Activated T-cell treated with anti-CD3 and anti-CD28 coated beads for 4 hours (primary cell): ENCODE data around the gene KCND1.
"Not testable (repeated sequence)": the region's sequence is repeated elsewhere in the genome, so short reads cannot be mapped to it uniquely, and the experiment has no call there.

Experiments
- DNase-seq: peaks from one replicate; pipeline ENCODE4 v3.0.0-alpha.2; 2020

Gene KCND1

GRCh38 chrX:48971249-48972219, at the start of gene KCND1:
Gene KCND1 (minus strand): TSS chrX:48971844. CDS start chrX:48970271, 1,573 bp downstream.
- DNase-seq, result peak; percentile 2

DNA sequence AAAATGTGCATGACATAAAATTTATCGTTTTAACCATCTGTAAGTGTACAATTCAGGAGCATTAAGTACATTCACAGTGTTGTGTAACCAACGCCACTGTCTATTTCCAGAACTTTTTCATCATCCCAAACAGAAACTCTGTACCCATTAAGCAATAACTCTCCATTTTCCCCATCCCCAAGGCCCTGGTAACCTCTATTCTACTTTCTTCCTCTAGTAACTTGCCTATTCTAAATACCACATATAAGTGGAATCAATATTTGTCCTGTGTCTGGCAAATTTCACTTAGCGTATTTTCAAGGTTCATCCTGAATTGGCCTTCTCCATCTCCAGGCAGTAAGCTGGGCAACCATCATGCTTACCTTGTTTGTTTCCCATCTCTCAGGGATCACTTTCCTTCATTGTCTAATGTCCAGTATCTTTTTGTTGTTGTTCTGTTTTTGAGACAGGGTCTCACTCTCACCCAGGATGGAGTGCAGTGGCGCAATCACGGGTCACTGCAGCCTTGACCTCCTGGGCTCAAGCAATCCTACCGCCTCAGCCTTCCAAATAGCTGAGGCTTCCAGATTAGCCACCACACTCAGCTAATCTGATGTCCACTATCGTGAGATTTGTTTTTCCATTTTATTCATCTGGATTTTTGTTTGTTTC, 48.1 kb upstream of the KCND1 start:
- DNase-seq, result no peak

- DNase-seq, result no peak
Observed at GRCh38 chrX:49019050-49019449, 47.4 kb upstream of the KCND1 start.

- DNase-seq, result no peak
Observed at GRCh38 chrX:49003696-49004095, 32.1 kb upstream of the KCND1 start.

- DNase-seq, result peak; percentile 60
Observed at GRCh38 chrX:49002091-49002935, 30.7 kb upstream of the KCND1 start, which contains the start of gene GRIPAP1. Gene GRIPAP1 (minus strand): TSS chrX:49002264. CDS start chrX:49002229, 35 bp downstream.

DNA sequence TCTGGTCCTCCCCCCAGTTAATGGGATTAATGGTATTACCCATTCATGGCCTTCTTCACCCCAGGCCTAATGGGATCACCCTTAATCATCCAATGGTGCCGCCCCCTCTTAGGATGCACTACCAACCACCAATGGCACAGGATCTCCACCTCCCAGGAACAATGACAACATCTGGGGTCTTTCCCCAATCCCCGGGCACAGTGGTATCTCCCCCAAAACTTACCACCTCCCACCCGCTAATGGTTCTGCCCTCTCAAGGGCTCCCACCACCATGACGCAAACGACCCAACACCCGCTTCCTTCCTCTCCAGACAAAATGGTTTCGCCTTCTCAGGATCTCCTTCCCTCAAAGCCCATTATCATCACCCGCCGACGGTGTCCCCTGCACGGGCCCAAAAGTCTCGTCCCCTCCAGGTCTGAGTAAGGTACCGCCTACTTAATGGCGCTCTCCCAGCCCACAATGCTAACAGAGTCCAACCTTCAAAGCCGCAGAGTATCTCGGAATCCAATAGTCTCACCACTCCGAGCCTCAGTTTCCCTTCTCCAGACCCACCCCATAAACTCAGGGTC, 30.0 kb upstream of the KCND1 start:
- peak; percentile 26 for DNase-seq

DNA sequence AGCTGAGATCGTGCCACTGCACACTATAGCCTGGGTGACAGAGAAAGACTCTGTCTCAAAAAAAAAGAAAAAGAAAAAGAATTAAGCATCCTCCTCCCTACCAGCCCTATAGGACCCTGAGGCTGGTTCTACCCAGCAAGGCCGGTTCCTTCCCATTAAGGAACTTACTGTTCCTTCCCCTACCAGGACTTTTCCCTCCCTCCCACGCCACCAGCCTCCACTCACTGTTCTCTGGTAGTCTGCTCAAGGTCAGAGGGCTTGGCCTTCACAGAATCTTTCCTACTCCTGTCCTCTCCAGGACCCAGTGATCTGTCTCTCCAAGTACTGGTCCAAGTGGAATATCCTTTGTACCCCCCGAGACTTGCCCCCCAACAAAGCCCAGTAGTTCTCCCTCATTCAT, 29.0 kb upstream of the KCND1 start:
- DNase-seq, result no peak

GRCh38 chrX:48999030-48999429, 27.4 kb upstream of the KCND1 start:
- DNase-seq, result peak; percentile 5

DNA sequence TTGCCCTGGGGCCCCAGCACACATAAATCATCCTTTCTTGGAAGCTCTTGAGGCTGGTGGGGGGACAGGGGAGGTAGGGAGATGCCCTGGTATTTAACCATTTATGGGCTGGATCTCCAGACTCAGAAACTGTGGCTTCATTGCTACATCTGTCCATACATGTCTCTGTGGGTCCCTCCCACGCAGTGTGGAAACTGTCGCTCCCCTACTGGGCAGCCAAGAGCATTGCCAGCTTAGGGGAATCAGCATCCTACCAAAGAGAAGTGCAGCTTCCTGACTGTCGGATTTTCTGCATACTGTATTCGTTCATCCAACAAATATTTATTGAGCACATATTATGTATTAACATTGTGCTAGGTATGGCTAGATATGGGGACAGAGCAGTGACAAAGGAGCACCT, 26.7 kb upstream of the KCND1 start:
- no peak for DNase-seq

DNA sequence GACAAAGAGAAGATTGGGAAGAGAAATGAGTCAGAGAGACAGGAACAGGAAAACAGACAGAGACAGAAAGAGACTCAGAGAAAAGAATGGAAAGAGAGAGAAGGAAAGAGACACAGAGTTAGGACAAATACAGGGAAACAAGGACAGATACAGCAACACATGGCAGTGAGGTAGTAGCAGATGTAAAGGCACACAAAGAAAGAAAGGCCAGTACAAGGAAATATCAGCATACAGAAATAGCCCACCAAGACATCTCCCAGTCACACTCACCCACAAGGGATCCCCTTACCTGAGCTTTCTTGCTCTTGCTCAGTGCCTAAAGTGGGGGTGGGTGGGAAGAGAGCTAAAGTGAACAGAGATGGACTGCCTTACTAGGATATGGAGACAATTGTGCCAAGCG, 26.2 kb upstream of the KCND1 start:
- DNase-seq, result no peak

DNA sequence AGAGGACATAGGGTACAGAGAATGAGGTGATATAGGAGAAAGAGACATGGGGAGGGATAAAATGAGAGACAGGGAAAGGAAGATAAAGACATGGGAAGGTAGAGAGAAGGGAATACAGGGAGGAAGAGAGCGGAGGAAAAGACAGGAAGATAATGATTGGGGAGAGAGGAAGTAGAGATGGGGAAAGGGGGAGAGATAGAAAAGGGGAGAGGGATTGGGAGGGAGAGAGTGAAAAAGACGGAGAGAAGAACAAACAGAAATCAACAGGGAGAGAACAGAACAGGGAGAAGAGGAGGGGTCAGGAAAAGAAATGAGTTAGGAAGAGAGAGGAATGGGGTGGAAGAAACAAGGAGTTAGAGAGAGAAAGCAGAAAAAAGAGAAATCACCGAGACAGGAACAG, 25.8 kb upstream of the KCND1 start:
- DNase-seq, result no peak

DNA sequence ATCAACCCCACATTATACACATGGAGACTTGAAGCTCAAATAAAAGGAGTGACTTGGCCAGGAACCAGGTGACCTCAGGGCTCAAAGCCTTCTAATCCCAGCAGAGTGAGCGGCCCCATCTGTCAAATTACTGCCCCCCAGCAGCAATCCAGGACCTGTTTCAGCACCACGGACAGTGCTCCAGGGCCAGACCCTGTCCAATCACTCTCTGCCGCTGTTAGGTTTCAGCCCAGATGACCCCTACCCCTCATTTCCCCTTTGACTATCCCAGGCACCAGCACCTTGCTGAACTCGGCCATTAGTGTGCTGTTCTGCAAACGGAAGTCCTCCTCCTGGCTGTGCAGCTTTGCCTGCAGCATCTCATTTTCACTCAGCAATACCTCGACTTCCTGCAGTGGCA, 25.3 kb upstream of the KCND1 start:
- DNase-seq, result no peak

DNA sequence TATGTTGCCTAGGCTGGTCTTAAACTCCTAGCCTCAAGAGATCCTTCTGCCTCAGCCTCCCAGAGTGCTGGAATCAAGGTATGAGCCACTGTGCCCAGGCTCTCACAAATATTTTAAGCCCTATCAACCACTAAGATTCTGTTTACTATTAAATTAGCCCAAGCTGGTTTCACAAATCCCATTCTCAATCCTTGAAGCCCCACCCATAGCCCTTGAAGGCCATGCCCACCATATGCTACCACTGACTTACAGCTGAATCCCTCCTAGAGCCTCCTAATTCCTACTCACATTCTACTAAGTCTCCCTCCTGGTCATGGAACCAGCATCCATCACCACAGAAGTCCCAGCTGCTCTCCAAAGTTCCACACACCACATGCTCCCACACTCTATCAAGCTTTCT, 20.7 kb upstream of the KCND1 start:
- DNase-seq, result no peak

GRCh38 chrX:48989483-48989882, 17.8 kb upstream of the KCND1 start:
- no peak for DNase-seq

DNA sequence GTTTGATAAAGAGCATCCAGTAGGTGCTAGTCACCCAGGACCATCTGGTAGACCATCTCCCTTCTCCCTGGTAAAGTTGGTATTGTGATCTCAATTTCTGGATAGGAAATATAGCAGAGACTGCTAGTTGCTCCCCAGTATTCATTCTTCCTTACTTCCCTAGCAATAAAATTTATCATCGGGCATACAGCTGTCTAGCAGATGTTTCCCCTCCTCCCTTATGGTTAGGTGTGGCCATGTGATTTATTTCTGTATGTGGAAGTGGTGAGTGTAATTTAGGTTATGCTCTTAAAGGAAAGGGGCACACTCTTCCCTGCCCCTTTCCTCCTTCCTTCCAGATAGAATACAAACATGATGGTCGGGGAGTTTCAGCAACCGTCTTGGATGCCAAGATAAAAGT, 12.3 kb upstream of the KCND1 start:
- DNase-seq, result no peak

DNA sequence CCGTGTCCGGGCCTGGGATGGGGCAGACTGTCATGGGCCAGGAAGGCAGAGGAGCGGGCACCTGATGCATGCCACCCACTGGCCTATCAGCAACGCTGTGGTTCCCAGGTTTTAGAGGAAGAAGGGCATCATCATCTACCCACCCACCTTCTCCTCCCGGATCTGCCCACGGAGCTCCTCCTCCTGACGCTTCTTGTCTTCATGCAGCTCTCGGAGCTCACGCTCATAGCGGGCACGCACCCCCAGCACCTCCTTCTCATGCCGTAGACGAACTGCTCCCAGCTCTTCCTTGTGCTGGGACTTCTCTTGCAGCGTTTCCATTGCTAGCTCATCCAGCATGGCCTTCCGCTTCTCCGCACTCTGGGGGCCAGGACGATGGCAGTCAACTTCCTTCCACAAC, 11.4 kb upstream of the KCND1 start:
- no peak for DNase-seq

DNA sequence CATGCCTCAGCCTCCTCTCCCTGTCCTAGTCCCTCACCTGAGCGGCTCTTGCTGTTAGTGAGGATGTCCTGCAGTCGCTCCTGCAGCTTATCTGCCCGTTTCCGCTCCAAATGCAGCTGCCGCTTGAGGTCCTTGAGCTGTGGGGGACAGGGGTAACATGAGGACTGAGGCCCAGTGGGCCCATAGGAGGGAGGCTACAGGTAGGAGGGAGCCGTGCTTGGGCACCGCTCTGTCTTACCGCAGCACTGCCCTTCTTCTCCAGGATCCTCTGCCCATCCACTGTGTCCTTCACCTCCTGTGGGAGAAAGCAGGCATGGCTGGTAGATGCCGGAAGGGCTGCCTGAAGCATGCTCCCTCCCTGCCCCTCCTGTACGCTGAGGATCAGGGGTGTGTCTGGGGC, 9.5 kb upstream of the KCND1 start:
- DNase-seq, result no peak

GRCh38 chrX:48980341-48980740, 8.7 kb upstream of the KCND1 start:
- DNase-seq, result not testable (repeated sequence)

- no peak for DNase-seq
Observed at GRCh38 chrX:48978226-48978625, 6.6 kb upstream of the KCND1 start.

DNA sequence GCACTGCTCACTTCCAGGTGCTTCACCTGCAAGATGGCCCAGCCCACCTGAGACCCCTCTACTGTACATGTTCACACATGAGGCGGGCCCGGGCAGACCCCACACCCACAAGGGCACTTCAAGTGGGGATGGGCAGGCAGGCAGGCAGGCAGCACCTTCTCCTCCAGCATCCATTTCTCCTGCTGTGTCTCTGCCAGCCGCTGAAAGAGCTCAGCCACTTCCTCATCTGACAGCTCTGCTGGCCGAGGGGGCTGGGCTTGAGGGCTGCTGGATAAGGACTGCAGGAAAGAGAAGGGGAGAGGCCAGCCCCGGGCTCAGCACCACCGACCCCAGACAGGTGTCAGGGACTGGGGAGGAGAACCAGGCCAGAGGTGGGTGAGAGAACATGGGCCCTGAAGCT, 4.4 kb upstream of the KCND1 start:
- no peak for DNase-seq

DNA sequence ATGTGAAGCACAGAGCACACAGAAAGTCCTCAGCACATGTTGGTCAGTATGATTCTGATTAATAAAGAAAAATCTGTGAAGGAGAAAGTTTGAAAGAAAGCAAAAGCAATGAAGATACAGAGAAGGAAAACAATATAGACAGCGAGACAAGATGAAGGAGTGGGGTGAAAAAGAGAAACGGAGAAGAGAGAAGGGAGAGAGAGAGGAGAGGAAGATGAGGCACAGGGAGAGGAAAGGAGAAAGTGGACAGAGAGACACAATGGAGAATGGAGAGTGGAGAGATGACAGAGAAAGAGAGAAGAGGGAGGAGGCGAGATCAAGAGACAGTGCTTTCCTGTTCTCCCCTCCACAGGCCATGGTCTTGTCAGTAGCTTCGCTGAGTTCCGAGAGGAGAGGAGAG, 3.9 kb upstream of the KCND1 start:
- no peak for DNase-seq

DNA sequence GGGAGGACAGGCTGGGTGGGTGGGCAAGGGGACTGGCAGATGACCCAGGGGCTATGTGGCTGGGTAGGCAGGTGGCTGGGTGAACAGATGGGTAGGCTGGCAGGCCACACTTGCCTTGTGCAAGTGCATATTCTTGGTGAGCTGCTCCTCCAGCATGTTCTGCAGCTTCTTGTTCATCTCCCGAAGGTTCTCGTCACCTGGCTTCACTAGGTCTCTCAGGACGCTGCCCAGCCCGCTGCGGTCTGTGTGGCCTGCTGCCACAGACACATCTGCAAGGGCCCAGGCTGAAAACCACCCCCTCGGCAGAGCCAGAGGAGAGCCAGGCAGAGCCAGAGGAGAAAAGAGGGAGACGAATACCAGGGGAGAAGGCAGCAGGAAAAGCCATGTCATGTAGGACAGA, 3.4 kb upstream of the KCND1 start:
- DNase-seq, result no peak

- DNase-seq, result no peak
Observed at GRCh38 chrX:48974574-48974973, 2.9 kb upstream of the KCND1 start.
